HG02763 (cell line): ENCODE measurements around the gene ZNF536.

Experiments
- ATAC-seq: cut with Tn5 transposase; IDR thresholded peaks from one replicate; pipeline ENCODE4 v1.9.1; 2021; ENCODE audit warnings: mild to moderate bottlenecking, moderate library complexity; ENCODE audit not compliant: unreplicated experiment

Gene ZNF536

DNA sequence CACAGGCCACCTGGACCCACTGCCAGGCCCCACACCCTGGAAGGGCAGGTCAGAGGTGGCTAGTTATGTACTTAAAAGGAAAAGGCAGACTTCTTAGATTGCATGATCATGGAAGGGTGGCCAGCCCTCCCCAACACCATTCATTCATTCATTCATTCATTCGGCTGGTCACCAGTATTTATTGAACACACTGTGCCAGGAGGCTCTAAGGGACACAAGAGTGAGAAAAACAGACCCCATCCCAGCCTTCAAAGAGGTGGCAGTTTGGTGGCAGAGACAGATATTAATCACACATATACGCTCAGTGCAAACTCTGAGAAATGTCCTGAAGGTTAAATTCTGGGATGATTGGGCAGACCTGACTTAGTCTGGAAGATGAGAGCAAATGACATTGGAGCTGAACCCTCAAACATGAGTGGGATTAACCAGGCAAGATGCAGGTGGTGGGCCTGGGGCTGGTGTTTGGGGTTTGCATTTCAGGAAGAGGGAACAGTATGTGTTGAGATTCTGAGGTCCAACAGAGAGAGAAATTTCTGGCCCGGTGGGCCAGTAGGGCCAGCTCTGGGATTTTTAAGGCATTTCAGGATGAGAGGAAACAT lies 147.5 kb downstream of the ZNF536 start:
- ATAC-seq = no peak

DNA sequence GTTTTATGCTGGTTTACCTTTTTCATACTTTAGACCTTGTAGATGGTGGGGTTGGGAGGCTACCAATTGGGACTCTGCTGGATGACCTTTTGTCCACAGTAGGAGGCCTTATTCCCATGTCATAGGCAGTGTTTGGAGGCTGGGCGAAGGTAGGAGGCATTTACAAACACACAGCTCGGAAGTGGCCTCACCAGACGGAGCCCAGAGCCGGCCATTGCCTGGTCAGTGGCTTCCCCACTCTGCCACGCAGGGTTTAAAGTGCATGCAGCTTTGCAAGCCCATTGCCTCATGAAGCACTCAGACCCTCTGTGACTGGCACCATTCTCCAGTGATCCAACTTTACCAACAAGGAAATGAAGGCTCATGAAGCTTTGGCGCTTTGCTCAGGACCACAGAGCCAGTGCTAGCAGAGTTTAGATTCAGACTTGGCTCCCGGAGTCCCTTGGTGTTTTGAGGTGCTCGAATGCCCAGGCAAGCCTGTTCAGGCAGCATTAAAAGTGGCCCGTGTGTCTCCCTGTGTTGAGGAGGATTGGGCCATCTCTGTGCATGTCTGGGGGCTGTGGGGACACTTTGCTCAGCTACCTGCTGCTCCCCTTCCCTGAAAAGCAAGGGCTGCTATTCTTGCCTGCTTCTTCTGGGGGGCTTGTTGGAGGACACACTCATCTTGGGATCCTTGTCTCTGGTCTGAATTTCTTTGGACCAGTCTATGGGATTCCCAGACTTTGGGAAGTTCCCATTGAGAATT lies 148.7 kb downstream of the ZNF536 start:
- no peak for ATAC-seq

DNA sequence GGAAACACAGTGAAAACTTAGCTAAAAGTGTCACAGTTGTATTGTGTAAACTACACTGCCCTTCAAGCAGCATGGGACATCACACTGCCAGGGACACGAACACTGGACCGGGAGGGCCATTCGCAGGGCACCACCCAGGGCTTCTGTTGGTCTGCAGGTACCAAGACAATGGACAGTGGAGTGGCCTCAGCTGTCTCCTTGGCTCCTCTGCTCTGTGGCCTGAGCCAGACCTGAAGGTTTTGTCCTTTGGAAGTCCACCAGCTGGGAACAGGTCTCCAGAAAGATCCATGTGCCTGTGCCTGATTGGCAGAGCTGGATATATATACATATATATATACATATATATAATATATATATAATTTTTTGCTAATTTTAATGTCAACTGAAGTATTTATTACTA lies 149.8 kb downstream of the ZNF536 start:
- no peak for ATAC-seq

DNA sequence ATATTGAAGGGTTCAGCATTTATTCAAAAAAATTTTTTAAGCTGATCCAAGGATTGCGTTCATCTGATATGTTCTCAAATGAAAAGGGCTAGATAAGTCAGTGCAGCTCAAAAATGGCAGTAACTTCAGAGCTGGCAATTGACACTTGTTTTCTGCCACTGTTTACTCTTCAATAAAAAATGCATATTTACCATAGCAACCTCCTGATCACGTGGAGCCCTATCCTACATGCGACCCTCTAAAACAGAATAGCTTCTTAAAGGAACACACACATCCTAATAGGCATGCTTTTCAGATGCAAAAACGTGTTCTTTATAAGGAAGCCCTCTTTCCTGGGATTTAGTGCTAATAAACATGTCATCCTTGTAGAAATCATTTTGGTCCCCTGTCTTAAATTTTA lies 150.2 kb downstream of the ZNF536 start:
- no peak for ATAC-seq

DNA sequence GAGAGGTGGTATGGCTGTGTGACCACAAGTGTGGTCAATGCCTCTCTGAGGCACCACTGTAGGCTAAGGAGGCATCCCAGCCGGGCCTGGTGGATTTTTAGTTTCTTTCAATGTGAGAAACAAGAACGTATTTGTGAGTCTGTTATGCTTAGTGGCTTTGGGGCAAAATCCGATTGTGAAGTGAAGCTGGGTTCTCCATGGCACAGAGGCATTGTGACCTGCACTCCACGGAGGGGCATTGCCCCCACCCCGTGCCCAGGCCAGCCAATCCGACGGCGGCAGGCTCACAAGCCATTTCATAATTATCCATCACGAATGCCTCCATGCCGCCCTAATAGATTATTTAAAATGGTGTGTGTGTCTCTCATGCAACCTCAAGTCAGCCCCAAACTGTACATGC lies 151.6 kb downstream of the ZNF536 start:
- no peak for ATAC-seq

GRCh38 chr19:30525383-30525782 lies 153.2 kb downstream of the ZNF536 start:
- no peak for ATAC-seq

GRCh38 chr19:30528919-30529318 lies 156.7 kb downstream of the ZNF536 start:
- ATAC-seq = no peak

GRCh38 chr19:30529876-30530275 lies 157.7 kb downstream of the ZNF536 start:
- ATAC-seq = no peak

DNA sequence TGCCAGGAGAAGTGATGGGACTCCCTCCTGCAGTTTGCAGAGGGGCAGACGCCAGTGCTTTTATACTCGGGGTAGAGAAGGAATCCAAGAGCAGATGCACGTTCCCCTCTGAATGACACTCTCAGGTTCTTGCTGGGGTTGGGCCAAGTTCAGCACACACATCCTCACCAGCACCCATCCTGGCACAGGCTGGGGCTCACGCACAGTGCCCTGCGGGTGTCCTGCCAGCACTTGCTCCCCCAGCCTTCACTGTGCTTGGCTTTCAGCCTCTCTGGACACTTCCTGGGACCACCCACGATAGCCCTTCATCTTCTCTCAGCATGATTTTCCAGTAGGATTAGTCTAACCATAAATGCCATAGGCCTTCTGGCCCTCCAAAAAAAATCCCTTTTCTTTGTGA lies 158.6 kb downstream of the ZNF536 start:
- no peak for ATAC-seq

DNA sequence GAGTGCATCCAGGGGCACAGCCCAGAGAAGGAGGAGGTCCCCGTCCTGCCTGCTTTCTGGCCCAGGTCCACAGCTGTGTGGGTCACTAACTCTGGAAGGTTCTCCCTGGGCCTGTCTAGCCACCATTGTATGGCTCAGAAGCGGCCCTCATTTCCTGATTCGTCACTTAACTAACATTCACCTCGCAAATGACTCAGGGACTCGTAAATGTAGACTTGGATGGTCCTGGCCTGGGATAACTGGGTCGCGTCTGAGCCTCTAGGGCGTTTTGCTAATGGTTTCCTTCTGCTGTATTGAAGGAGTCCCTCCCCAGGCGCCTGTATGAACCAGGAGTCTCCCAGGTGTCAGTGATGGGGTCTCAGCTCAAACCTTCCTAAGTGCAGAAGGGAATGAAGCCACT lies 162.8 kb downstream of the ZNF536 start:
- ATAC-seq = no peak

DNA sequence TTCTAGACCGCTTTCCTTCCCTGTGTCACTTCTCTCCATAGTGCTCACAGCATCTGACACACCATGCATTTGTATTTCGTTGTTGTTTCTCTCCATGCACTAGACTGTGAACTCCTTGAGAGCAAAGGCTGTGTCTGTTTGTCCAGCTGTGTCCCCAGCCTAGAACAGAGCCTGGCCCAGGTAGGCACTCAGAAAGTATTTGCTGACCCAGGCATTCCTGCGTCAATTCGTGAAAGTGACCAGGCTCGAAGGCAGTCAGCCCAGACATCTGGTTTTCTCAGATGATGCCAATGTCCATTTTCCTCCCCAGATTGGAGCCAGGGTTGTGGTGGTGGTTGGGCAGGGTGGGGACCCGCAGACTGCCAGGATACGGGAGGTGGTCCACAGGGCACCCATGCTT lies 164.8 kb downstream of the ZNF536 start:
- no peak for ATAC-seq

DNA sequence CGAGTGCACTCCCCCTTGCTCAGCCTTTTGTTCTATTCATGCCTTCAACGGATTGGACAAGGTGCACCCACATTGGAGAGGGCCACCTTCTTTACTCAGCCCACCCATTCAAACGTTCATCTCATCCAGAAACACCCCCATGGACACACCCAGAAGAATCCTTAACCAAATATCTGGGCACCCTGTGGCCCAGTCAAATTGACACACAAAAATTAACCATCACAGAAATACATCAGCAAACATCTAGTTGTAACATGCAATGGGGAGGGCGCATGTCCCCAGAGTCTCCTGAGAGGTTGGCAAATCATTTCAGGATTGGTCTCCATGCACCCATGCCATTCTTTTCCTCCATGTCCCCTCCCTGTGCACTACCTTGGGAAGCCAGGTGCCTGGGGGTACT lies 167.1 kb downstream of the ZNF536 start:
- ATAC-seq = no peak

DNA sequence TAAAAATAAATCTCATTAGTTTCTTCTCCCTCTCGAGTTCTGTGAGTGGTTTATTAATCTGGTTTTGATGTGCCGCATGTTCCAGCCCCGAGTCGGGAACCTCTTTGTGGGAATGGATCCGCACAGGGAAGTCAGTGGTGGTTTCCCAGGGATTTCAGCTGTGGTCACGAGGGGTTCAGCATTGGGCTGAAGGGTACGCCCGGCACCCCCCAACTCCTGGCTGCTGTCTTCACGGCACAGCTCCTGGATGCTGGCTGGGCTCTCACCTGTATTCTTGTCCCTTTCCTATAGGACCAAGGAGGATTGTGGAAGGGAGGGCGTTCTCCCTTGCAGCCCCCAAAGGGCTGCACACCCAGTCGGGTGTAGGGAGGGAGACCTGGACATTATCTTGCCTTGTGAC lies 167.8 kb downstream of the ZNF536 start:
- ATAC-seq = no peak

DNA sequence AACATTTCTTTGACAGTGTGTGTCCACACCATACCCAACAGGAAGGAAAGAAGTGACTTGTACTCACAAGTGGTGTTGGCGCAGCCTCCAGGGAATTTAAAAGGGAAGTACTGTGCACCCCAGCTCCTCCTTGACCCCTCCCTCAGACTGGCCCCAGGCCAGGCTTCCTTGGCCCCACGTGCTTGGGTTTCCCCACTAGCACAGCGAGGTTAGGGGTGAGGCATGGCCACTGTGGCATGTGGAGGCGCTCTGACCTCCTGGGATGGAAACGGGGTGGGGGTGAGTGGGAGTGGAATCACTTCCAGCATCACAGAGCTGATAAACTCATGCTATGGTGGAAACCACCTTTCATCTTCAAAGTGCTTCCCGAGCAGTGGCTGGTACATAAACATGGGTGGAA lies 168.6 kb downstream of the ZNF536 start:
- ATAC-seq = no peak

DNA sequence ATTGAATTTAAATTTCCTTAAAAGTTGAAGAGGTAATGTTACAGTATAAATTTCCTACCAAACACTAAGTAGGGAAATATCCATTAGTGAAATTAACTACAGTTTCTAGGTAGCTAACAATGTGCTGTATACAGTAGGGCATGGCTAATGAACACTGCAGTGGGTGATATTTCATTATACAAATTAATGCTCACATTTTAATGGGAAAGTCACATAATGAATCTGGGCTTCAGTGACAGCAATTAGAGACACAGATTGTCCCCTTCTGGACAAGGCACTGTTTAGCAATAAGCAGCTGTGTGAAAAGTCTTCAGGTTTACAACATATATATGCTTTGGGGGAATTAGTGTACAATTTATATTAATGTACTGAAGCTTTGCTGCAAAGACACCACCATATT lies 169.4 kb downstream of the ZNF536 start:
- no peak for ATAC-seq

GRCh38 chr19:30543243-30543945 lies 171.2 kb downstream of the ZNF536 start:
- ATAC-seq = no peak

DNA sequence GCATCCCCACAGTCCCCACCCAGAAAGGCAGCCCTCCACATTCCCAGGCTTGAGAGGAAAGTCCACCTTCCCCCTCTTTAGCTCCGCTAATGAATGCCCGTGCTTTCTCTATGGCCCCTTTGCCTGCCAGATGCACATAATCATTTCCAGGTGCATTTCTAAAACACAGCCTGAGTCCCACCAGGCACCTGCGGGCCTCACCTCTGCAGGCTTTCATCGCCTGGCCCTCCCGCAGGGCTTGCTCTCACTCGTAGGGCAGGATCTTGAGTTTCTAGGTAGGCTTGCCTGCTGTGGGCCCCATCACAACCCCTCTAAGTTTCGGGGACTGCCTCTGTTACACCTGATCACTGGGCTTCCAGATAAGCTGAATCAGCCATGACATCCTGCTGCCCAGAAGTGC lies 173.6 kb downstream of the ZNF536 start:
- ATAC-seq = no peak

DNA sequence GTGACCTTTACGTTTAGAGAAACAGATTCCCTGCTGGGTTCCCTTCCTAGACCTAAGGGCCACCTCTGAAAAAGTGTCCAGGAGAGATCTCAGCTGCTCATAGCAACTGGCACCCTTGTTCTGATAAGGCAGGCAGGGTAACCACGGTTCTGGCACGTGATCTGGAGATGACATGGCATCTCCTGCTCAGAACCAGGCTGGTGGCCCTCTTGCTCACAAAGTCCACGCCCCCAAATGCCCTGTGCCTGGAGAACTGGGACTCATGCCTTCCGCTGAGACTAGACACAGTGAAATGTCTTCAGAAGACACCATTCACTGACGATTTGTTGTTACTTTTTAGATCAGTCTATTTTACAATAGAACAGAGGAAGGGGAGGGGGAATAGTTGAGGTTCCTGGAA lies 174.1 kb downstream of the ZNF536 start:
- ATAC-seq = no peak

DNA sequence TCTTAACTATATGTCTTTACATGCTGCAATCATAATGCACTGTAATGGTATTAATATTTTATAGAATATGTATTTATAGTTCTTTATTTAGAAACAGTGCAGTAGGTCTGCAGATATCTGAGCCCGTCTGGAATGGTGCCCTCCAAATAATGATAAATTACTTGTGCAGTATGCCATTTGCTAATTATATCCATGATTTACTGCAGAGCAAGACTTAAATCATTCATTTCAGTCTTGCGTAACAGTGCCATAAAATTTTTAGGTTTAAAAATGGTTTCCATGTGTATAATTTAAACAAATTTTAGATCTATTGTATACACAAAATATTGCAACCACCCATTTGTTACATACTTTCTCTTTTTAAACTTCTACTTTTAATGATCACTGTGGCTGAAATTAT lies 175.1 kb downstream of the ZNF536 start:
- no peak for ATAC-seq

GRCh38 chr19:30549151-30549550 lies 177.0 kb downstream of the ZNF536 start:
- no peak for ATAC-seq

DNA sequence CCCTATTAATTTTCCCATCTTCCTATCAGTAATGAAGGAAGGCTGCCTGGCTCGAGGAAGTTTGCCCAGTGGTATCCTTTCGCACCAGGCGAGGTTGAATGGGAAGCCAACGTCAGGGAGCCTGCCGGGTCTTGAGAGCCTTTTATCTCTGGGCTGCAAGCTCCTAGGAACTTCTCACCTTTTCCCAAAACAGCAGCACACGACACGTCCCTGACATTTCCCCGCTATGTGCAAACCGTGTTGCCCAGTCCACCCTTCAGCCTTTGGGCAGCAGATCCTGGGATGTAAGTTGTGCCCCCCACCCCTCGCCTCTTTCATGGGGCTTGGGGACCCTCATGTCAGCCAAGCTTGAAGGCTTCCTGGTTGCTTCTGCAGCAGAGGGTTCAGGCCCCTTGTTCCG lies 179.1 kb downstream of the ZNF536 start:
- ATAC-seq = no peak

GRCh38 chr19:30552593-30552992 lies 180.4 kb downstream of the ZNF536 start:
- no peak for ATAC-seq
